Superior temporal gyrus (tissue), 1 donor: Measurements from ENCODE around the gene TEDDM1.

Experiments used
- DNase-seq: peaks from one replicate; pipeline ENCODE4 v3.0.0-alpha.2; 2016; ENCODE audit errors: extremely low spot score

TEDDM1 gene

DNA sequence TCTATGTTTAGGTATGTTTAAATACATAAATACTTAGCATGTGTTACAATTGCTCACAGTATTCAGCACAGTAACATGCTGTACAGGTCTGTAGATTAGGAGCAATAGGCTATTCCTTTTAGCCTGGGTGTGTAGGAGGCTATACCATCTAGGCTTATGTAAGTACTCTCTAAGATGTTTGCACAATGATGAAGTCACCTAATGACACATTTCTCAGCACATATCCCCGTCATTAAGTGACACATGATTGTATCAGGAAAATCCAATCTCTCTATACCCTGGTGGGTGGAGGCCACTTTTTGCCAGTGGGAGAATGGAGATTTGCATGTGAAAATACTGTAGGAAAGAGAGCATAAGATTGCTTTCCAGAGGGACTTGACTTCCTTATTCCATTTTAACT lies 5.5 kb upstream of the TEDDM1 start:
- DNase-seq = no peak

DNA sequence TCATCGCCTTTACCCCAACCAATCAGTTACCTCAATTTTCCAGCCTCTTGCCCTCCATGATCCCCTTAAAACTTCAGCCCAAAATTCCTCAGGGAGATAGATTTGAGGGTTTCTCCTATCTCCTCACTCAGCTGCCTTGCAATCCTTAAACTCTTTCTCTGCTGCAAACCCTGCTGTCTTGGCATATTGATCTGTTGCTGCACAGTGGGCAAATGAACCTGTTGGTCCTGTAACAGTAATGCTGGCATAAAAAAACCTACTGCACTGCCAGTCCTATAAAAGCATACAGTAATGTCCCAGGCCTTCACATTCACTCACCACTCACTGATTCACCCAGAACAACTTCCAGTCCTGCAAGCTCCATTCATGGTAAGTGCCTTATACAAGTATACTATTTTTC lies 5.1 kb upstream of the TEDDM1 start:
- DNase-seq = no peak

DNA sequence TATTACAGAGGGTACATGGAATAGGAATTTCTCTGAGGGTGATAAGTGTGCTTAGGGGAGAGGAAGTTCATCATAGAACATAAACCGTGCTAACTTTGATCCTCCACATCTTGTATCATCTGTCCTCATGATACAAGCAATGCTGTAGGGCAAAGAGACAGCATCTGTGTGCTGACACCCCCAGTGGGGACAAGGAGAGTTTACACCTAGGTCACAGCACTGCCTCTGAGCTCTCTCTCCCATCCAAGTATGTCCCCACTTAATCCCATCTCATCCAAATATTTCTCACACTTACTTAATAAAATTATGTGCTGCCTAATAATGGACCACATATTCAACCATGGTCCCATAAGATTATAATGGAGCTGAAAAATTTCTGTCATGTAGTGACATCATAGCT lies 4.3 kb upstream of the TEDDM1 start:
- DNase-seq = no peak

DNA sequence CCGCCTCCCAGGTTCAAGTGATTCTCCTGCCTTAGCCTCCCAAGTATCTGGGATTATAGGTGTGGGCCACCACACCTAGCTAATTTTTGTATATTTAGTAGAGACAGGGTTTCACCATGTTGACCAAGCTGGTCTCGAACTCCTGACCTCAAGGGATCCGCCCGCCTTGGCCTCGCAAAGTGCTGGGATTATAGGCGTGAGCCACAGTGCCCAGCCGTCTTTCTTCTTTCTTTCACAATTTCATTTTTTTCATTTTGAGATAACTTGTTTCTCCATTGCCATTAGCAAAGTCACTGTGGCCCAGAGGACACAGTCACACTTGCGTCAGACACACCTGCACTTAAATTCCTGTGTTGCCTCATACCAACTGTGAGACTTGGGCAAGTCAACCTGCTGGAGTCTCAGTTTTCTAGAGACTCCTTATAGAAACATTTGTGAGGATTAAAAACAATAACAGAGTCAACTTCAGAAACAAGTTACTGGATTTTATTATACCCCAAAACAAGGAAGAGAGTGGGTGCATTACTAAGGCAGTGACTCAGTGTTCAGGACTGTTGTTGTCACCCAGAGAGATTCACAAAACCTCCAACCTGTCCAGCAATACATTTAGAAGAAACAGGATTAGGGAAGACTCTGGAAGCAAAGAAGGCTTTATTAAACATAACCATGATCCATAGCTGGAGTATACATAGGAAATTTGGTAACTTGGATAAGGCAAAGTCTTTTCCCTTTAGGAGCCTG lies 2.6 kb downstream of the TEDDM1 start:
- peak; percentile 9 for DNase-seq

DNA sequence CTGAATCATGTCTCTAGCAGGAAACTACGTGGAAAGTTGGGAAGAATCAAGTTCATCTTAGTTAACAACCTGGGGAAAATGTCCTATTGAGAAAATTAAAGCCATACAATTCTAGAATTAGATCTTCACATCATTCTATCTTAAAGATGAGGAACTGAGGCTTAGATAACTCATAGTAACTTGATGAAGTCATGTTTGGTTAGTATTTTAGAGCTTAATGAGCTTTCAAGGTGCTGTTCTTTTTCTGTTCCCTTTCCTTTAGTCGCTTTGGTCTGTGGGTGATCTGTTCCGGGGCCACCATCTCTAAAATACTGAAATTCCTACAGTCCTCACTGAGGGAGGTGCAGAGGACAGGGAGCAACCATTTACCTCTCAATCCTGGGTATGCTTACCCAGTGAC lies 4.6 kb downstream of the TEDDM1 start:
- peak; percentile 55 for DNase-seq

DNA sequence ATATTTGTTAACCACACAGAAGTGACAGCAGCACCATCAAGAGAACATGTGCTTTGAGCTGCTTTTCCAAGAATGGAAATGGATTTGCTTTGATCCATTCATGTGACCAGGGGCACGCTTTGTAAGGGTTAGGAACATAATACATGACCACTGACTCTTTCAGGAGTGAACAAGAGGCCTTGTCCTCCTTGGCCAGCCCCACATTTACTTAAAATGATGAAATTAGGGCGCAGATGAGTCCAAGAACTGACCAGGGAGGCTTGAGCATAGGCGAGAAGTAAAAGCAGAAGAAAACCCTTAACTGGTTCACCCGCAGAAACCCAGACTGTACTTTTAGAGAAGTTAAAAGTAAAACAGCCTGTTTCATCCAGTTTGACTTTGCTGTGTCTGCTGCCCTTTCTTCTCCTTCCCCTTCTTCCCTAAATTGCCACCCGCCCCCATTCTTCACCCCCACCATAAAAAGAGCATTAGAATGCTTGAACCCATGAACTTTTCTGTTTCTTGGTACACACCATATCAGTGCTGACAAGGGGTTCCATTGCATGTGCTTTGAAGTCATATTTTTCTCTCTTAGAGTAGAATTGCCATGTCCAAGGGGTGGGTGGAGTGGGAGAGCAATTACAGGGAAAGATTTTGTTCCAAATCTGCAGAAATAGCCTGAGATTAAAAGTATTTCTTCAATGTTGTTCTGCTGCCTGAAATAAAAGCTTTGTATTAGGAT lies 6.3 kb downstream of the TEDDM1 start:
- DNase-seq = peak; percentile 37

DNA sequence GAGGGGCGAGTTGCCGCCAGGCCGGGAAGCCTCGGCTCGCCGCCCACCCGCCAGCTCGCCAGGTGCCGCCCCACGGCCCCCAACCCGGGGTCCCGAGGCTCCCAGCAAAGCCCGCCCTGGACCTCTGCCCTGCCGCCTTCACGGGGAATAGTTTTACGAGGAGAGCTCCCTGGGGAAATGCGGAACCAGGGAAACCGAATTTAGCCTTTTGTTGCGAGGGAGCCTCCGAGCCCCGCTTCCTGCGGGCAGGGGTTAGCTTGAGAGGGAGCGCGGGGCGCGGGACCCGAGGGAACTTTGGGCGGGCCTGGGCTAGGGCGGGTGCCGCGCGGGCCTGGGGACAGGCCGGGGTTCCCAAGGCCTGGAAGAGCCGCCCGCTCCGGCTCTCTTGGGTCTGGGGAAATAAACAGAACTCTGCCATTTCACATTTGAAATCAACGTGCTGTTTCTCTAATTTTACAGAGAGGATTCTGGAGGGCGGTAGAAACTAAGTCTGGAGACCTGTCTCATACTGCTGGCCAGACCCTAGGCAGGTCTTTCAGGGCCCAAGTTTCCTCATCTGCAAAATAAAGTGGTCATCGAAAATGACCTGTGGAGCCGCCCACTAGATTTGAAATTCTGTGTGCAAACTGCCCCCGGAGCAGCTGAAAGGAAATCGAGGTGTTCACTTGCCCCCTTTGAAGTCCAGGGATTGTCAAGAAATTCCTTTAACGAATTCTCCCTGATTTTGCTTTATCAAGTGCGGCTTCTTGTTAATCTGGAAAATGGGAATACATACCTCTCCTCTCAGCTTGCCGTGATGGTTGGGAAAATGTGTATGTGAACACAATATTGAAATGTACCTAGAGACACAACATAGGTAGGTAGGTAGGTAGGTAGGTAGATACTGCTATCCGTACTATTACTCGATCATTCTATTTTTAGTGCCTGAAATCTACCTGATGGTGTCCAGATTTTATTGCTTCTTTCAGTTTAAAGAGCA lies 8.1 kb downstream of the TEDDM1 start:
- peak; percentile 47 for DNase-seq

DNA sequence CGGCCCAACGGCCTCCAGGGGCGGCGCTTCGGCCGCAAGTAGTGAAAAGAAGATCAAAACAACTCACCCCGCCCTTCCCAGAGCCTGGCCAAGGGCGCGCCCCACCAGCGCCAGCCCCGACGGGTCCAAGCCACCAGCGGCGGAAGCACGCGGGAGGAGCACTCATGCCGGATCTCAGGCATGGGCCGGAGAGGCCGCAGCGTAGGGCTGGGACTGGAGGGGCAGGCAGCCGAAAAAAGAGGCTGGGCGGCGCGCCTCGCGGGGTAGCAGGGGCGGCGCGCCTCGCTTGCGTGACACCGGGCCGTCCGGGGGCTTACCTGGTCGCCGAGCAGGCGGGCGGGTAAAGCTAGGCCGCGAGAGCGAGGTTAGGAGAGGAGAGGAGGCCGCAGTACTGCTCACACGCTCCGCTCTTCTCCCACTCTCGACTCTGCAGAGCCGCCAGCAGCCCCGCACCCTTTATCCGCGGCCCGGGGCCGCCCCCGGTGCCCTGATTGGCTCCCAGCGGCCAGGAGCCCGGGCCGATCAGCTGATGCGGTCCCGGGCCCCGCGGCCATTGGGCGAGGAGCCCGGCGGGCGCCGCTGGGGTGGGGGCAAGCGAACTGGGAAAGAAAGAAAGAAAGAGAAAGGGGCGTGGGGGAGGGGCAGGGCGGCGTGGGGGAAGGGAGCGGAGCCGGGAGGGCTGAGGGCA lies 9.0 kb downstream of the TEDDM1 start, which contains the start of gene GLUL:
Gene GLUL (minus strand): TSS at position 429 of the 688 bp plus-strand sequence. CDS start 3,053 bp downstream, outside the sequence.
- DNase-seq = peak; percentile 95

DNA sequence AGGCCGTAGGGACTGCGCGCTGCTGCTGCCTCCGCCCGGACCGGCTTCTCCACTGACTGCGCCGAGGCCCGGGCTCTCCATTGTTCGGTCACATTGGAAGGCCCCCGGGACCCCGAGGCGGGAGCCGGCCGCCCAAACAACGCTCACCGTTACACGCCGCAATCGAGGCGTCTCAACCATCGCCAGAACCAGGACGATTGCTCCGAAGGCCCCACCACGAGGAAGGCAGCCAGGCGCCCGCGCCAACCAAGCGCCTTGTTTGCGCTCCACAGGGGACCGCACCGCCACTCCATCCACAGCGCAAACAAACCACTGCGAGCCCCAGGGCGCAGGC lies 9.5 kb downstream of the TEDDM1 start:
- DNase-seq = no peak

DNA sequence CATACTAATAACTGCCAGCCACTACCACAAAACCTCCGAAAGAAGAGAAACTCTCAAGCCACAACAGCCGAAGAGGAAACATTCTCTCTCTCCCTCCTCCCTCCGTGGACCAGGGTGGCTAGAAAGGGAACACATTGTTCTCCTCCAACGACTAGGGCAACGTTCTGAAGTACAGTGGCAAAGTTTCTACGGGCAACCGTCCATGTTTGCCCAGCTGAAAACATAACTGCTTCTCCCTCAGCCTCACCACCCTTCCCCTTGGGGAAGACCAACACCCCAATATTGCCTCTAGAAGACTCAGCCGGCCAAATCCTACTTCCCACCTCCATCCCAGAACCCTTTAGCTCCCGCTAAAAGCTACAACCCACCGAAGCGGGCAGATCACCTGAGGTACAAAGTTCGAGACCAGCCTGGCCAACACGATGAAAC lies 10.8 kb downstream of the TEDDM1 start:
- DNase-seq = peak; percentile 68

DNA sequence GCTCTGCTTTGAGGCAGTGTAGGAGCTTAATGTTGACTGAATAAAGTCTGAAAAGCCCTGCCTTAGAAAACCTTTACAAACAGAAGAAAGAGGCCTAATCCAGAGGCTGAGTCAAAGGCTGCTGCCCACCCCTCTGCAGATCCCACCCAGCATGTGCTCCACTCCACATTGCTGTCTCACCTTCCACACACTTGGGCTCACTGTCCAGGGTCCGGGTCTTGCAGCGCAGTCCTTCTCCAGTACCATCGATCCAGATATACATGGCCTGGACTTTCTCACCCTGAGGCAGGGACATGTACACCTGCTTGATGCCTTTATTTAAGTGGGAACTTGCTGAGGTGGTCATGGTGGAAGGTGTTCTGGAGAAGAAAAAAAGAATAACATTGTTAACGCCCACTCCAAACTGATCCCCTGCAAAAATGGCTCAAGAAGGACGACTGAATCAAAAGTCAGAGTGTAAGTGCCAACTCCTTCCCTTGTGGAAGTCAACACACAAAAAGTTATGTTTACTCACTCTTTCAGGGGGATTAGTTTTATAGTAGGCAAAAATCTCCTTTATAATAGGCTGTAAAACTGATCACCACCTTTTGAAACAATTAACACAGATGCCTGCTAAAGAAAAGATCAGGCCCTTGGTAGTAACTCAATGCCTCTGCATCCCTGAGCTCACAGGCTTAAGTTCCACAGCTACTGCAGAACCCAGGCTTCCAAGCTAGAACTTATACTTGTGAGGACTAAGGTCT lies 11.9 kb downstream of the TEDDM1 start:
- peak; percentile 32 for DNase-seq

DNA sequence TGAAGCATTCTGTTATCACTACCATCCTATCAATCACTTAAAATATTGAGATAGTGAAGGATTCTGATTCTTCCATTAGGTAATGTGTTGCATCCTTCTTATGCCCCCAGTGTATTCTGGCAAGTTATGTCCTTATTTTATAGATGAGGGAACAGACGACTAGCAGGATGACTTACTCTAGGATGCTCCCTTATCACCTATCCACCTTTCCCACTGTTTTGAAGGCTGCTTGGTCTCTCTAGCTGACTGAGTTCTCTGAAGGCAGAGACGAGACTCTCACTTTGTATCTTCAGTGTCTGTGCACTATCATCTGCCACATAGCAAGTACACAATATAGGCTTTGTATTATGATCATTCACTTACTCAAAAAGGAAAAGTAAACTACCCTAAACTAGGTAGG lies 12.9 kb downstream of the TEDDM1 start:
- no peak for DNase-seq

DNA sequence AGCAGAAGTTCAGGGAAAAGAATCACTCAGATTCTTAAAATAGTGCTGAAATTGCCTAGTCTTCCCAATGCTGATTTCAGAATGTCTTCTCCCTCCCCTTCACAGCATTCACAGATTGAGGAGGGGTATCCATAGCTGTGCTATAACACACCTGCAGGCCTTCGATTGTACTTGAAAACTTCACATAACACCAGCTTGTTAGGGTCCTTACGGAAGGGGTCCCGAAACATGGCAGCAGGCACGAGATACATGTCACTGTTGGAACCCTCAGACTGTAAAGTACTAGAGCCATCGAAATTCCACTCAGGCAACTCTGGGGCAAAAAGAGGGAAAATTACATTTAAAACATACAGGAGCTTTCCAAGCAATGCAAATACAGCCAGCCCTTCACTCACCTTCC lies 13.5 kb downstream of the TEDDM1 start:
- no peak for DNase-seq

DNA sequence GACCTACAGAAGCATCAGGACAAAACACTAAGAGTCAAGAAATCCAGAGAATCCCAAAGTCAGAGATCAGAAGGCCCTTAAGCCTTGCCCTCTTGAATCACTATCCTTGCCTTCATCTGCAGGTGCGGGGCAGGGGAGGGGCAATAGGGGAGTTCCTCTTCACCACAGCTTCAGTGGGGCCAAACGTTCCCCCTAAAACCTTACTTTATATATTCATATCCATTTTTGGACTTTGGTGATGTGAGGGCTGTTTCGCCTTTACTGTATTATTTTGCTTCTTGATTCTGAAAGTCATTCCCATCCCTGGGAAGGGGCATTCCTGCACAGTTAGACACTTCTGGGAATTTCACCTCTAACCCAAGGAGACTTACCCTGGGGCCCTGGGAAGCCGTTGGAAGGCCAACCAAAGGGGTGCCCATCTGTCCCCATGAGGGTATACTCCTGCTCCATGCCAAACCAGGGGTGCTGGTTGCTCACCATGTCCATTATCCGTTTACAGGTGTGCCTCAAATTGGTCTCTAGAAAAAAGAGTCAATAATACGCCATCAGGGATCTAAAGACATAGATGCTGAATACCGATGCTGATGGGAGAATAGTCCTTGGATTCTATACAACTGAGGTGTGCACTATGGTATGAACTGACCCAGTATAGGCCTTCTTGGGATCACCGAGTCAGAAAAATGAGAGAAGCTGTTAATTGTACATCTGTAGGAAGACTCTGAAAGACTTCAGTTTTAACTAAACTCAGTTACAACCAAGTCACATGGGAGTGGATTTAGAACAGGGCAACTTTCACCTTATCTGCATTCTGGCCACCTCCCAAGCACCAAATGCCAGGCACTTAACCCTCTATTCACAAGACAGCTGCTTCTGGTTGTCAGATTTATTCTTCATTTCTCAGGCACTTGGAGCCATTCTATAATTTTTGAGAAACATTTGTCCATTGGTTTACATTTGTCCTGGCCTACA lies 14.3 kb downstream of the TEDDM1 start:
- DNase-seq = no peak

DNA sequence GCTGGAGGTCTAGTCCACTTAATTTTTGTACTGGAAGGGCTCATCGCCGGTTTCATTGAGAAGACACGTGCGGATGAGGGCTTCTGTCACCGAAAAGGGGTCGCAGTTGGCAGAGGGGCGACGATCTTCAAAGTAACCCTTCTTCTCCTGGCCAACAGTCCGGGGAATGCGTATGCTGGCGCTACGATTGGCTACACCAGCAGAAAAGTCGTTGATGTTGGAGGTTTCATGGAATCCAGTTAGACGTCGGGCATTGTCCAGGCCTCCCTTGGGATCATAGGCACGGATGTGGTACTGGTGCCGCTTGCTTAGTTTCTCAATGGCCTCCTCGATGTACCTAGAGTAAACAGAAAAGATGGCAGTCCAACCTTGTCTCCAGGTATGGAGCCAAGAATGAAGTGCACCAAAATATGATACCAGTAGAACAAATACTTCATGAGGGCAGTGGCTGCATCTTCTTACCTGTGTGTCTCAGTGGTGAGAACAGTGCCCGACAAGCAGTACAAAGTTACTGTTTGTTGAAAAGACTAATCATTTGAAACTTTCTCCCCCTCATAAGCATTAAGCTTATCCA lies 16.0 kb downstream of the TEDDM1 start:
- no peak for DNase-seq

DNA sequence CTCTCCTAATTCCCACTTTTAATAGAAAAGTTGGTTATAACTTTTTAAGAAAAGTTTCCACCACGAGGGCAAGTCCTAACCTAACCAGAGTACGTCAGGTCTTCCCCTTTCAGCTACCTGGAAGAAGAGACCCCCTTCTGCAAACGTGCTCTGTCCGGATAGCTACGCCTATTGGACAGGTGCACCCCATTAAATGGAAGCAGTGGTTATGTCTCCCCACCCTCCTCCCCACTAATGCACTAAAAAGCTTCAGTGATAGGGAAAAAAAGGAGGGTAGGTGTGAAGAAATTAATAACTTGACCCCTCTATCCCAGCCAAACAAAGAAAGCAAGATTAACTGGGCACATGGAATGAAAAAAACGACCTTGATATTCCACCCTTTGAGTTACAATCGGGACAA lies 16.5 kb downstream of the TEDDM1 start:
- DNase-seq = no peak

DNA sequence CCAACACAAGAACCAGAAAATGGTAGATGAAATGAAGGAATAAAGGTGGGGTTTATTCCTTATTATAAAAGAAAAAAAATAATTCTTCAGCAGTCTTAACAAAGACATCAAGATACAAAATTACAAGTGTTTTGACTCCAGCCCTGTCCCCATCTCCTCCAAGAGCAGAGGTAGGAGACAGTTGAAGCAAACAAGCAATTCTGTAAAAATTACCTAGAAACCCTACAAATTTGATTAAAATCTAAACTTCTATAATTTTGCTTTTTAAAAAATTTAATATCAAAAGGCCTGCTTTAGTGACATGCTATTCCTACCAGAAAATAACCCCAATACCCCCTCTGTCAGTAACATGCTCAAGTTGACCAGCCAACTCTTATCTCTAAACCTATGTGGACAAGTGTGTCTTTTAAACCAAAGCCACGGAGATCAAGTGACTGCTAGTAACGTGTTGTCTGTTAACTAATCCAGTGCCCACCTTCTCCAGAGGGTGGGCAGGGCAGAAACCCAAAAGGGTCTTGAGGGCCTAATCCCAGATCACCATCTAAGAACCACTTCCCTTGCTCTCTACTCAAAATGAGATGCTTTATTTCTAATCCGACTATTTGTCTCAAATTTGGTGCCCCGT lies 17.3 kb downstream of the TEDDM1 start:
- no peak for DNase-seq

DNA sequence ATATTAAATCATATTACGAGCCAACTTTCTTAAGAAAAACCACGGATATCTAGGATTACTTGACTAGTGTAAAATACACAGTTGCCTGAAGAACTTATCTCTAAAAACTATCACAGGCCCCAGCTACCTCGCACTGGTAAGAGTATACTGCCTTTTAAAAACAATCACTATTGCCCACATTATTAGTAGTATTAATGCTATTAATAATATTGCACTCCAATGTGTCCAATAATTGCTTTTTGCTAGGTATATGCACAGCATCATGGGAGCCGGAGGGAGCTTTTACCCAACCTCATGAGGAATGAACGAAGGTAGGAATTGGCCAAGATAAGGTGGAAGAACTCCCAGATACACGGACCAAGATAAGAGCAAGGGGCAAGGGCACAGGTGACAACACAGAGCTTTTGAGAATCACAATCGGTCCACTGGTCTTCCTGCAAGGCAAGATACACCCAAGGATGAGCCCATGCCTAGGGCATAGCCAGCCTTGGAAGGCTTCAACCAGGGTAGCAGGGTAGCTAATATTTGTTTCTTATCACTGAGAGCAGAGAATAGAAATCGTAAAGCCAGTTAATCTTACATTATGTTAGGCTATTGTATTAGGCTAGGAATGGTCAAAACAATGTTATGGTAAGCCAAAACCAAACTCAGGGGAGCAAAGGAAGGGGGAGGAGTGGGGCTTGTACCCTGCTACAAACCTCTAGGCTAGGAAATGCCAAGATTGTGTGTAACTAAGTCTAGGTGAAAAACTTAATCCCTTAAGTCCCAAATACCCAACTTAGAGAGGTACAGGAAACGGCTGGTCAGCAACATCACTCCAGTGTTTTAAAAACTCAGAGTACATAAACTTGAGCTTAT lies 18.3 kb downstream of the TEDDM1 start:
- DNase-seq = no peak
